Psoas muscle (tissue), 8 donors: ENCODE data around the gene CNST. TPM values are rescaled to one million over a fixed set of nuclear protein-coding genes. Genes with fewer than 3 reads are reported as not detected.
A peak's percentile ranks its signal among the peaks of the same experiment; 100 is the strongest.

Source experiments
- ATAC-seq, 4 donors: fragments of 200-7000 bp; cut with Tn5 transposase; one replicate each; pipeline ENCODE4 v1.9.1; 2020; ENCODE audit warnings: moderate library complexity in 3 of 4, mild to moderate bottlenecking in 2 of 4
- DNase-seq, 2 donors: peaks; one replicate each; pipeline ENCODE4 v3.0.0-alpha.2; 2020
- H3K27ac ChIP-seq: fragments of 200-600 bp; one replicate; pipeline ENCODE4 v1.8.0; 2022
- H3K27me3 ChIP-seq, 3 donors: fragments of 200-600 bp in 1 of 3; one replicate each; pipeline versions ENCODE4 v1.6.1 to v1.8.0; 2013 to 2022; ENCODE audit warnings: low read length in 2 of 3, mild to moderate bottlenecking in 2 of 3, moderate library complexity in 1 of 3; ENCODE audit not compliant: insufficient read depth in 3 of 3
- H3K36me3 ChIP-seq, 2 donors: fragments of 200-600 bp in 1 of 2; one replicate each; pipeline versions ENCODE4 v1.6.1 to v1.8.0; 2013 to 2022; ENCODE audit warnings: low read depth in 1 of 2, mild to moderate bottlenecking in 1 of 2, moderate library complexity in 1 of 2; ENCODE audit not compliant: insufficient read depth in 1 of 2
- H3K4me1 ChIP-seq: fragments of 200-600 bp; one replicate; pipeline ENCODE4 v1.8.0; 2022
- H3K4me3 ChIP-seq: fragments of 200-600 bp; one replicate; pipeline ENCODE4 v1.8.0; 2022; ENCODE audit warnings: mild to moderate bottlenecking
- H3K9me3 ChIP-seq: fragments of 200-600 bp; one replicate; pipeline ENCODE4 v1.8.0; 2022
- WGBS, 3 donors: extraction: QIAGEN DNeasy Blood & Tissue Kit; methylation state at CpG; one replicate each; pipeline versions ENCODE4 v1.1.6 to v1.1.7; 2013; 5-methylcytosine and 5-hydroxymethylcytosine counted together
- intact Hi-C, 2 donors: fragments of 100-400 bp; cut with DNase I; formaldehyde crosslinking; loops; one replicate each; pipeline versions ENCODE4 v1.11.0 to v1.14.2; 2022
- polyA plus RNA-seq, 3 donors: library from polyadenylated mRNA; stranded (reverse); fragments of 200-250 nt; gene quantifications; one replicate each; pipeline ENCODE4 v1.2.3, GENCODE V29; 2013
- total RNA-seq, 4 donors: library from RNA; stranded (reverse); fragmentation: NEBNext Ultra II Directional in 2 of 4; extraction: Animal tissue kit (Norgen Biotek cat#: 25700) in 2 of 4; gene quantifications; one replicate each; pipeline versions ENCODE4 v1.2.1 to v1.2.4, GENCODE V29; 2021 to 2023
- TF ChIP-seq, protein P1 (sequence below): fragments of 200-600 bp; IDR thresholded peaks from one replicate; pipeline ENCODE4 v1.8.0; 2022; ENCODE audit warnings: antibody characterized with exemption
- donor health status: healthy with polysubstance abuse.
- donor health status: DM: no; HTN: no; CAD: no; lungs with moderate emphysema.
- donor health status: Bipolar disorder and iron deficiency.
- donor health status: healthy.
- donor health status: DM: yes; HTN: yes; CAD: no.
- donor health status: DM: no; HTN: no; CAD: no.
- donor health status: DM: no; HTN: no; CAD: no.
- donor health status: DM: yes; HTN: yes; CAD: no.

The CNST gene
- total and polyA plus RNA-seq, 7 donors = 9.7 to 64.8 (median 19.5) TPM

DNA sequence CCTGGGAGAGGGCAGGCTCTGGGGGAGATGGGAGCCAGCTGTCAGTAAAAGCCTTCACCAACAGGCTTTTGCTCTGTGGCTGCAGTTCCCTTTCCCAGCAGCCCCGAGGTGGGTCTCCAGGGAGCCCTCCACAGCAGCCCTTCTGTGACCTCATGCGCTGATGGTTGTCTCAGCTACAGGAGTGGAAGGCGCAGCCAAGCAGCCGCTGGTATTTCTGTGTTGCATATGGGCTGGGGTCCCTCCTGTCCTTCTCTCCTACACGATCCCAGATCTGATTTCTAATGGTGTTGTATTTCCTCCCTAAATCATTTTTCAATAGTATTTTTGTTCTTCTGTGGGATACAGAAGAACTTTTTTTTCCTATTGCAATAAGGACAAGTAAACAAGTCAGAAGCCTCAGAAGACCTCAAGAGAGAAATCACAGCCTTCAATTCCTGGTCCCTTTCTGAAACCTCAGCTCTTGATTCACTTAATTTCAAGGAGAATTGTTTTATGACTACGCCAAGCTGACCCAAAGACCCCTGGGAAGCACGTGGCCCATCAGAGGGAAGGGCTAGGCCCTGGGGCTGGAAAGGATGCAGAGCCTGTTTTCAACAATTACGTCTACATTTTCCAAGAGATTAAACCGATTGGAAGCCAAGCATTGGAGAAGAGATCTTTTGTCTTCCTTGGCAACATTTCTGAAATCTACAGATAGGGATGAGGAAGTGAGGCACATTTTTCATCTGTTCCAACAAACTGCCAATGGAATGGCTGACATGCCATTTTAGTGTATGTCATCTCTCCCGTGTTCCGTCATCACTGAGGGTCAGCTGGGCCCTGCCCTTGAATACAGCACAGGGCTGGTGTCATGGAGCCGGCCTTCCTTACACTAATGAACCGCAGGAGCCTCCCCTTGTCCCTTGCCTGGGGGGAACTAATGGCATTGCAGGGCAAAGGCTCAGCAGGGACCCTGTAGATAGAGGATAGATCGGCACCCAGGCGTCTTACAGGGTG lies 115.9 kb downstream of the CNST start:
- H3K4me1 ChIP-seq = peaks cover 17% of the 10 kb centered on the region
- WGBS, 3 donors = 57 to 65% (median 61%) methylated on average over 15 of the region's 15 CpGs
- intact Hi-C loops = no loop called here
- DNase-seq = peak in 1 of 2 donors; percentile 74
- ATAC-seq = no peak
- no peak overlapping the region for H3K4me3 ChIP-seq
- TF ChIP-seq, protein P1, sequence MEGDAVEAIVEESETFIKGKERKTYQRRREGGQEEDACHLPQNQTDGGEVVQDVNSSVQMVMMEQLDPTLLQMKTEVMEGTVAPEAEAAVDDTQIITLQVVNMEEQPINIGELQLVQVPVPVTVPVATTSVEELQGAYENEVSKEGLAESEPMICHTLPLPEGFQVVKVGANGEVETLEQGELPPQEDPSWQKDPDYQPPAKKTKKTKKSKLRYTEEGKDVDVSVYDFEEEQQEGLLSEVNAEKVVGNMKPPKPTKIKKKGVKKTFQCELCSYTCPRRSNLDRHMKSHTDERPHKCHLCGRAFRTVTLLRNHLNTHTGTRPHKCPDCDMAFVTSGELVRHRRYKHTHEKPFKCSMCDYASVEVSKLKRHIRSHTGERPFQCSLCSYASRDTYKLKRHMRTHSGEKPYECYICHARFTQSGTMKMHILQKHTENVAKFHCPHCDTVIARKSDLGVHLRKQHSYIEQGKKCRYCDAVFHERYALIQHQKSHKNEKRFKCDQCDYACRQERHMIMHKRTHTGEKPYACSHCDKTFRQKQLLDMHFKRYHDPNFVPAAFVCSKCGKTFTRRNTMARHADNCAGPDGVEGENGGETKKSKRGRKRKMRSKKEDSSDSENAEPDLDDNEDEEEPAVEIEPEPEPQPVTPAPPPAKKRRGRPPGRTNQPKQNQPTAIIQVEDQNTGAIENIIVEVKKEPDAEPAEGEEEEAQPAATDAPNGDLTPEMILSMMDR = no peak
- H3K36me3 ChIP-seq = no peaks in the 10 kb centered on the region
- H3K27ac ChIP-seq = peak overlapping the region; percentile 30
- no peaks in the 10 kb centered on the region for H3K27me3 ChIP-seq
- H3K9me3 ChIP-seq = no peaks in the 10 kb centered on the region

DNA sequence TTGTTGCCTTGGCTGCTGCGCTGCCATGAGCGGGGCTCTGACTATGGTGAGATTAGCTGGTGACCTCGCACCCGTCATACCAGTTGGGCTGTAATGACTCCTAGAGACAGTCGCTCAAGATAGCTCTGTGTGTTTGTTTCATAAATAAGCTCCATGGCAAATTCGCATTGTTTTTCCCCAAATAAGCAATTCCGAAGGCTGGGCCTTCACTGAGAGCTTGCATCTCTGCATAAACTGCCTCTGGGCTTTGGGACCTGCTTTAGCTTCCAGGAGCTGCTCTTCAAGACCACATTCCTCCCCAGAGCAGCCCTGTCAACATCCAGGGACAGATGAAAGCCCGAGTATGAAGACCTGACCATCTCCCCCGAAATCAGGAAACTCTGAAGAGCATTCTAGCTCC lies 117.3 kb downstream of the CNST start:
- H3K36me3 ChIP-seq = no peaks in the 10 kb centered on the region
- DNase-seq (no peak), ATAC-seq (no peak)
- H3K4me3 ChIP-seq = no peak overlapping the region
- intact Hi-C loops = no loop called here
- WGBS, 3 donors = 88 to 95% (median 89%) methylated on average over 9 of the region's 9 CpGs
- H3K27me3 ChIP-seq = no peaks in the 10 kb centered on the region
- H3K4me1 ChIP-seq = peaks cover 12% of the 10 kb centered on the region
- H3K27ac ChIP-seq = no peak overlapping the region
- TF ChIP-seq, protein P1 = no peak
- H3K9me3 ChIP-seq = no peaks in the 10 kb centered on the region

DNA sequence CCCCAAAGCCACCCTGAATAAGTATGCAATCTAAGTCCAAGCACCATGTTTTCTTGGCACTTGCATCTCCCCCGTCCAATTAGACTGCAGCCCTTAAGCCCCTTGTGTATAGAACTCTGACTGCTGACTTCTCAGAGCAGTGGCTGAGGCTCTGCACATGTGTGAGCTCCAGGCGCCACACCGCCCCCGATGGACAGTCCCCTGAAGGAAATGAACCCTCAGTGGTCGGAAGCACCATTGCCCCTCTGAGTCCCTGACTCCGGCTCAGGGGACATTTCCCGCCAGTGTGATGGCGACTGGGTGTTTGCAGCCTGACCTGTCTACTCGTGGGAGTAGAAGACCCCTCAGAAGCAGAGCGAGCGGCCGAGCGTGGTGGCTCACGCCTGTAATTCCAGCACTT lies 120.7 kb downstream of the CNST start:
- H3K27ac ChIP-seq = no peak overlapping the region
- intact Hi-C loops = no loop called here
- H3K4me3 ChIP-seq = no peak overlapping the region
- TF ChIP-seq, protein P1 = no peak
- peaks cover 14% of the 10 kb centered on the region for H3K4me1 ChIP-seq
- ATAC-seq (no peak), DNase-seq (no peak)
- no peaks in the 10 kb centered on the region for H3K27me3 ChIP-seq
- no peaks in the 10 kb centered on the region for H3K9me3 ChIP-seq
- WGBS, 3 donors = 82 to 89% (median 84%) methylated on average over 14 of the region's 14 CpGs
- H3K36me3 ChIP-seq = no peaks in the 10 kb centered on the region

DNA sequence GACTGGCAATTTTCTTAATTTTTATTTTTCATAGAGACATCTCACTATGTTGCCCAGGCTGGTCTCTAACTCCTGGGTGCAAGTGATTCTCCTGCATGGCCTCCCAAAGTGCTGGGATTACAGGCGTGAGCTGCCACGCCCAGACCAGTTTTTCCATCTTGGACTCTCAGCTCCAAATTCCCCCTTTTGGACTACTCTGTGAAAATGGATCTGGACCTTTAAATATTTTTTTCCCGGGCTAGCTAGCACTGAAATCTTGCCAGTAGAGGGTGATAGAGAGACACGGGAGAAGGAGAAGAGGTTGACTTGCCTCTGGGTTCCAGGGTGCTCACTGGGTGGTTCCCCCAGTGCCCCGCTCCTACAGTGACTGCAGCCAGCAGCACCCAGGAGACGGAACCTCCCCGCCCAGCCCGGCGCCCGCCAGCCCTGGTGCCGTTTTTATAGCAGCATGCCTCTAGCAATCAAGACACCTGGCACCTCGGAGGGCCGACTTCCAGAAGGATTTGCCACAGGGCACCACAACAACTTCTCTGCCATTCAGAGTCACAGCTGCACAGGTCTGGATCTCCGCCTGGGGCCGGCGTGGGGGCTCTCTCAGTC lies 123.3 kb downstream of the CNST start:
- ATAC-seq (peak; percentile 86 to 91 (median 90)), DNase-seq (peak; percentile 58 to 78)
- H3K4me1 ChIP-seq = peaks cover 14% of the 10 kb centered on the region
- peak overlapping the region; percentile 66 for H3K4me3 ChIP-seq
- 4 to 7% (median 7%) methylated on average over 16 of the region's 16 CpGs for WGBS, 3 donors
- intact Hi-C loops = loop anchor here in 1 of 2 donors (5.0 kb wide), 1 partner anchor 42 kb away; no protein-coding TSS in a partner anchor
- TF ChIP-seq, protein P1 = peak; percentile 67
- H3K27ac ChIP-seq = peak overlapping the region; percentile 81
- H3K27me3 ChIP-seq = no peaks in the 10 kb centered on the region
- no peaks in the 10 kb centered on the region for H3K36me3 ChIP-seq
- H3K9me3 ChIP-seq = peaks cover 6% of the 10 kb centered on the region
